GM18867 (cell line): ENCODE measurements around the gene PCBP3.
"Not testable (repeated sequence)": the region's sequence is repeated elsewhere in the genome, so short reads cannot be mapped to it uniquely, and the experiment has no call there.

Experiments
- ATAC-seq: cut with Tn5 transposase; IDR thresholded peaks from one replicate; pipeline ENCODE4 v1.9.1; 2021; ENCODE audit warnings: mild to moderate bottlenecking, moderate library complexity; ENCODE audit not compliant: unreplicated experiment

The PCBP3 gene

GRCh38 chr21:45802956-45803617, 159.6 kb downstream of the PCBP3 start:
- ATAC-seq, result no peak

GRCh38 chr21:45803618-45804340, 160.3 kb downstream of the PCBP3 start:
- no peak for ATAC-seq

GRCh38 chr21:45804809-45805313, 161.3 kb downstream of the PCBP3 start:
- no peak for ATAC-seq

- no peak for ATAC-seq
Observed at GRCh38 chr21:45805321-45805720, 161.8 kb downstream of the PCBP3 start.

GRCh38 chr21:45806042-45806441, 162.5 kb downstream of the PCBP3 start:
- no peak for ATAC-seq

- not testable (repeated sequence) for ATAC-seq
Observed at GRCh38 chr21:45808663-45809062, 165.1 kb downstream of the PCBP3 start.

GRCh38 chr21:45809421-45809820, 165.9 kb downstream of the PCBP3 start:
- no peak for ATAC-seq

- no peak for ATAC-seq
Observed at GRCh38 chr21:45811136-45811535, 167.6 kb downstream of the PCBP3 start.

GRCh38 chr21:45814210-45814940, 170.8 kb downstream of the PCBP3 start:
- ATAC-seq, result not testable (repeated sequence)

GRCh38 chr21:45815781-45816180, 172.3 kb downstream of the PCBP3 start:
- not testable (repeated sequence) for ATAC-seq

GRCh38 chr21:45816794-45817193, 173.3 kb downstream of the PCBP3 start:
- no peak for ATAC-seq

- no peak for ATAC-seq
Observed at GRCh38 chr21:45817345-45817744, 173.8 kb downstream of the PCBP3 start.

- ATAC-seq, result peak; percentile 43
Observed at GRCh38 chr21:45818276-45818903, 174.9 kb downstream of the PCBP3 start.

GRCh38 chr21:45818904-45819285, 175.4 kb downstream of the PCBP3 start:
- peak; percentile 64 for ATAC-seq

GRCh38 chr21:45819478-45820170, 176.1 kb downstream of the PCBP3 start:
- ATAC-seq, result no peak

- ATAC-seq, result no peak
Observed at GRCh38 chr21:45820171-45821091, 176.9 kb downstream of the PCBP3 start.

GRCh38 chr21:45821315-45821962, 177.9 kb downstream of the PCBP3 start:
- no peak for ATAC-seq

GRCh38 chr21:45821998-45822397, 178.5 kb downstream of the PCBP3 start:
- no peak for ATAC-seq
